DMS114 treated with DMSO at 0.1 percent for 48 hours (cell line): ENCODE results near the gene NEURL1B.

Source experiments
- DNase-seq: peaks from one replicate; lab custom pipeline; 2025; ENCODE audit not compliant: unreplicated experiment; lab: John Stamatoyannopoulos, UW

The NEURL1B gene

DNA sequence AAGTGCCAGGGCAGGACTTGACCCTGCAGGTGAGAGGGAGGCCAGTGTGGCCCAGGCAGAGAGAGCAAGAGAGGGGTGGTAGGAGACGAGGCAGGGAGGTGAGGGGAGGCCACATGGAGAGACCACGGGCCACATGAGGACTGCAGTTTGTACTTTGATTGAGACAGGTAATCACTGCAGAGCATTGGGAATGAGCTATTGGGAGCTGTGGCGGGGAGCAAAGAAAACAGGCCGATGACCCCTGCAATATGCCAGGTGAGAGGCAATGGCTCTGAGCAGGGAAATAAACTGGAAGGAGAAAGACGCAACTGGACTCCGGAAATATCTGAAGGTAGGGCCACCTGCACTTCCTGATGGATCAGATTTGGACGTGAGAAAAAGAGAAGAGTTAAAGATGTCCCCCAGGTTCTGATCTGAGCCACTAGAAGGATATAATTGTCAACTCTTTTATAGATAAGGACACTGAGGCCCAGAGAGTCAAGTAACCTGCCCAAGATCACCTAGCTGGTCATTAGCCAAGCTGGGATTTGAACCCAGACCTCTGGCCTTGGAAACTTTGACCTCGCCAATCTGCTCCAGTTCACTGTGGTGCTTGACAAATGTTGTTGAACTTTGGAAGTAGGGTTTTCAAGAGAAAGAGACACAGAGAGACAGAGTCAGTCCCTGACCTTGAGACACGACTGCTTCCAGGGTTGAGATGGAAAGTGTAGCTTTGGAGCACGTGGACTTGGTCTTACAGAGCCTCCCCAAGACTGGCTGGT is 87.6 kb downstream of the NEURL1B start:
- DNase-seq, result no peak

DNA sequence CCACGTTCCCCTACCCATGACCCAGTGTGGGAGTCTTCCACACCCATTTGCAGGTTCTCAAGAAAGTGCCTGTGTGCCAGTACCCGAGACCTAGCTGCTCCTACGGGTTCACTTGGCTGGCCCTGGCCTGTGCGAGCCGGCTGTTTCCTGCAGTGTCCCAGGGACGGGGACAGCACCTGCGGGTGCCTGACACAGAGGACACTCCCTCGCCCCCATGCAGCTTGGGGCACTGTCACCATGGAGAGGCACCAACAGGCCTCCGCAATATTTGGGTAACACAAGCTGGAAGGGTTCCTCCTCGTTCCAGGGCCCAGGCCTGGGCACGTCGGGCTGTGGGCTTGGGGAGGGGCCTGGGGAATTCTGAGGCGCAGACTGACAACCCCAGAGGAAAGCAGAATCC is 88.5 kb downstream of the NEURL1B start:
- no peak for DNase-seq

- DNase-seq, result no peak
These were observed 89.2 kb downstream of the NEURL1B start for GRCh38 chr5:172730222-172730621.

- DNase-seq, result no peak
These were observed 90.1 kb downstream of the NEURL1B start for GRCh38 chr5:172730981-172731679.

DNA sequence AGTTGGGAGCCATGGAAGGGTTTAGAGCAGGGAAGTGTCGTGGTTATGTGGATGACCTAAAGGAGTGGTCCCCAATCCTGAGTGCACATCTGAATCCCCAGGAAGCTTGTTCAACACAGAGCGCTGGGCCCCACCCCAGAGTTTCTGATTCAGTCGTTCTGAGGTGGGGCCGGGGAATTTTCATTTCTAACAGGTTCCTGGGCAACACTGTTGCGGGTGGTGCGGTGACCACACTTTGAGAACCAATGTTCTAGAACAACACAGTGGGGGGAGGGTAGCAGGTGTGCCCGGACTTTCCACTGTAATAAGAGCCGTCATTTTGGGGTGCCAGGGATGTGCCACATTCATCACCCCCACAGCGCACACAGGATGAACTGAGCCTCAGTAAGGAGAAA is 90.6 kb downstream of the NEURL1B start:
- no peak for DNase-seq

DNA sequence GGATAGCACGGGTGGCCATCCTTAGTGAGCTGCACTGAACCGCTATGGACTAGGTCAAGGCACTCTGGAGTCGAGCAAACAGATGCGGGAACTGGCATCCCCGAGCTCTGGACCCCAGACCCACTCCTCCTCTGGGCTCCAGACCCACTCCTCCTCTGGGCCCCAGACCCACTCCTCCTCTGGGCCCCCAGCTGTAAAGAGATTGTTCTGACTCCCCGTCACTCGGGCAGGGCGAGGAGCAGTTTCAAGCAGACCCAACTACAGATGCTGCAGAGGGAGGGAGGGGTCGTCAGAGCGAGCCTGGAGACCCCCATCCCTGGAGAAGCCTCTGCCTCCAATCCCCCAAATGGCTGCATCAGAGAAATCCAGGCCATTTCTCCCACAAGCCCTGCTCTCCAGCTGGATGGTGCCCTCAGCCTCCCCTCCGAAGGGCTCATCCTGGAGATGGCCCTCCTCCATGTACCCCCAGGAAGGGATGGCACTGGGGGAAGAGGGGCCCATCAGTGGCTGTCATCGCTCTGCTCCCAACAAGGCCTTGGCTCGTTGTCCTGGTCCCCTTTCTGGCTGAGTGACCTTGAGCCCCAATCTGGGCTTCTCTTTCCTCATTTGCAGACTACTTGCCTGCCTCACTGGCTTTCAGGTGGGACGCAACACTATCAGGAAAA is 91.3 kb downstream of the NEURL1B start:
- no peak for DNase-seq

- no peak for DNase-seq
These were observed 92.3 kb downstream of the NEURL1B start for GRCh38 chr5:172733131-172733973.

GRCh38 chr5:172733974-172734346 is 92.9 kb downstream of the NEURL1B start:
- DNase-seq, result no peak

DNA sequence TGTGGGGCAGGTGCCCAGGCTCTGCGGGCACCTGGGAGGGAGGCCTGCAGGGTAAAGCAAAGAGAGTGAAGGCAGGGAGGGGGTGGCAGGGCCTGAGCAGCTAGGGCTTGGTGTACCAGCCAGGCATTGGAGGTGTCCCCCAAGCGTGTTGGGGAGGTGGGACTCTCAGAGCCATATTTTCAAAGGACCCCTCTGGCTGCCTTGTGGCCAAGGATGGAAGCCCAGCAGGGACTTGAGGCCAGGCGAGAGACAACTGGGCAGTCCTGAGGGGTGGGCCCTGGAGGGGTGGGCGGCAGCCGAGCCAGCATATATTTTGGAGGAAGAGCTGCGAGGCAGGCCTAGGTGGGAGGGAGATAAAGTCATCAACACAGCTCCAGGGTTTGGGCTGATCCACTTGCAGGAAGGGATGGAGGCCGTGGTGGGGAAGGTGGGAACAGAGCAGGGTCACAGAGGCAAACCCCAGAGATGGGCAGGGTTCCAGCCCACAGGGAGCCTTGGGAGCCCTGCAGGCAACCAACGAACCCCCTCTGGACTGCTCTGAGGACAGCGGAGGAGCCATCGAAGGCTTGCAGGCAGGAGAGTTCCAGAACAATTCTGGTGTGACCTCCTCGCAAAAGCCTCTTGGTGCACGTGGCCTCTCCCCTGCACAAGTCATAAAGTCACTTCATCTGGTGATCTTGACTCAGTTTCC is 94.2 kb downstream of the NEURL1B start:
- DNase-seq, result no peak

DNA sequence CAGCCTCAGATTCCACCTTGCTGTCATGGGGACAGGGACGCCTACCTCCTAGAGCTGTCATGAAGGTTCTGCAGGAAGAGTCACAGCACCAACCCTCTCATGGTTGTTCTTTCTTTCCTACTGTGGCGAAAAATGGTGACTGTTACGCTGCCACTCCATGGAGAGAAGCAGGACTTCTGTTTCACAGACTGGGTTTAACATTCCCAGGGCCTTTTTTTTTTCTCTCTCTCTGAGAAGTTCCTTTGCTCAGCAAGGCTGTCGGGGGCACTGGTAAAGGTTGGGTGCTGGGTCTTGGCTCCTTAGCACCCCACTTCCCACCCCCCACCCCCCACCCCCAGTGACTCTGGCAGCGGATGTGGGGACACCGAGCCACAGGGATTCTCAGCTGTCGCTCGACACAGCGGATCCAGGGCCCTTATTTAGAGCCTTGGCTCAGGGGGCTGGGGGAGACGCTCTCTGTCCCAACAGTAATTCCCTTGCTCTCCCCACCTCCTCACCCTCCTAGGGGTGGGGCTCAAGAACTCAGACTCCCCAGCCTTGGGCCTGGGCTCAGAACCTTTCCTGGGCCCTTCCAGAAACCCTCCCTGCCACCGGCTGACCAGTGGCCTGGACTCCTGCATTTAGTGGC is 95.6 kb downstream of the NEURL1B start:
- DNase-seq, result no peak

DNA sequence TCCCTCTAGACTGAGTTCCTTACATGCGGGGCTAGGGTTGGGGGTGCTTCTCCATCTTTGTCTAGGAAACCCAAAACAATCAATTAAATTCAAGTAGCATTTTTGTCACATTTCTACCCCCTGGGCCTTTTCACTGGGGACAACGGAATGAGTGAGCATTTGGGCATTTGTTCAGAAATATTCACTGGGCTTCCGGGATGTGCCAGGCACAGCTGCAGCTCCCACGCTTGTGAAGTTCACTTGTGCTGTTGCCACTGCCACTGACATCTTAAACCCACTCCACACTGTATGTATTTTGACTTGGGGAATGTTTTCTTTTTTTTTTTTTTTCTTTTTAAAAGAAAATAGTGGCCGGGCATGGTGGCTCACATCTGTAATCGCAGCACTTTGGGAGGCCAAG is 98.3 kb downstream of the NEURL1B start:
- no peak for DNase-seq

GRCh38 chr5:172740428-172741205 is 99.6 kb downstream of the NEURL1B start:
- DNase-seq, result no peak
